SK-N-SH treated with all-trans-retinoic acid at 6 μM for 48 hours (cell line): ENCODE data around the gene NFASC.

Experiments used
- ATAC-seq: fragments of 200-7000 bp; cut with Tn5 transposase; 3 replicates; pipeline ENCODE4 v1.9.1; 2020; ENCODE audit warnings: mild to moderate bottlenecking, moderate library complexity
- CREB5 ChIP-seq: fragments of 250-450 bp; sonication (Bioruptor Pico); IDR thresholded peaks from 2 replicates; pipeline ENCODE4 v1.5.1; 2020; ENCODE audit warnings: low read depth, mild to moderate bottlenecking, moderate library complexity
- CSDC2 ChIP-seq: fragments of 250-450 bp; sonication (Bioruptor Pico); IDR thresholded peaks from 2 replicates; pipeline ENCODE4 v1.5.0; 2020; ENCODE audit warnings: mild to moderate bottlenecking, moderate library complexity
- ESRRG ChIP-seq: fragments of 250-450 bp; sonication (Bioruptor Pico); IDR thresholded peaks from 2 replicates; pipeline ENCODE4 v1.6.1; 2021; ENCODE audit warnings: mild to moderate bottlenecking
- GLIS3 ChIP-seq: fragments of 250-450 bp; sonication (Bioruptor Pico); IDR thresholded peaks from 2 replicates; pipeline ENCODE4 v1.5.0; 2020; ENCODE audit warnings: mild to moderate bottlenecking, moderate library complexity
- ISL1 ChIP-seq: fragments of 250-450 bp; sonication (Bioruptor Pico); IDR thresholded peaks from 2 replicates; pipeline ENCODE4 v2.1.2; 2022; ENCODE audit warnings: mild to moderate bottlenecking, moderate library complexity
- PPARA ChIP-seq: fragments of 250-450 bp; sonication (Bioruptor Pico); IDR thresholded peaks from 2 replicates; pipeline ENCODE4 v1.5.0; 2020; ENCODE audit warnings: mild to moderate bottlenecking, borderline replicate concordance
- RARB ChIP-seq: fragments of 250-450 bp; sonication (Bioruptor Pico); IDR thresholded peaks from 2 replicates; pipeline ENCODE4 v1.8.0; 2021; ENCODE audit warnings: mild to moderate bottlenecking, moderate library complexity
- SNAI2 ChIP-seq: fragments of 250-450 bp; sonication (Bioruptor Pico); IDR thresholded peaks from 2 replicates; pipeline ENCODE4 v1.5.0; 2020; ENCODE audit warnings: mild to moderate bottlenecking, moderate library complexity
- TCF4 ChIP-seq: fragments of 250-450 bp; sonication (Bioruptor Pico); IDR thresholded peaks from 2 replicates; pipeline ENCODE4 v1.8.0; 2021; ENCODE audit warnings: mild to moderate bottlenecking, moderate library complexity, borderline replicate concordance
- TOX ChIP-seq: fragments of 250-450 bp; sonication (Bioruptor Pico); IDR thresholded peaks from 2 replicates; pipeline ENCODE4 v1.8.0; 2021; ENCODE audit warnings: mild to moderate bottlenecking, moderate library complexity, borderline replicate concordance
- TSHZ2 ChIP-seq: fragments of 250-450 bp; sonication (Bioruptor Pico); IDR thresholded peaks from 2 replicates; pipeline ENCODE4 v1.5.0; 2020; ENCODE audit warnings: mild to moderate bottlenecking, moderate library complexity
- ZC3H10 ChIP-seq: fragments of 250-450 bp; sonication (Bioruptor Pico); IDR thresholded peaks from 2 replicates; pipeline ENCODE4 v1.5.1; 2021; ENCODE audit warnings: mild to moderate bottlenecking, moderate library complexity
- ZFP3 ChIP-seq: fragments of 250-450 bp; sonication (Bioruptor Pico); IDR thresholded peaks from 2 replicates; pipeline ENCODE4 v1.5.0; 2020; ENCODE audit warnings: mild to moderate bottlenecking, moderate library complexity
- ZFP30 ChIP-seq: fragments of 450-650 bp; formaldehyde crosslinking; IDR thresholded peaks from 2 replicates; pipeline ENCODE4 v1.5.0; 2022; ENCODE audit warnings: mild to moderate bottlenecking, moderate library complexity
- ZNF565 ChIP-seq: fragments of 450-650 bp; formaldehyde crosslinking; conservative IDR thresholded peaks from 2 replicates; pipeline ENCODE4 v1.5.0; 2020; ENCODE audit warnings: low read depth, mild to moderate bottlenecking, moderate library complexity
- ZNF8 ChIP-seq: fragments of 450-650 bp; formaldehyde crosslinking; IDR thresholded peaks from 2 replicates; pipeline ENCODE4 v1.5.0; 2020; ENCODE audit warnings: mild to moderate bottlenecking, moderate library complexity
- TF ChIP-seq, protein P1 (sequence below): fragments of 250-450 bp; sonication (Bioruptor Pico); IDR thresholded peaks from 2 replicates; pipeline ENCODE4 v1.5.1; 2021; ENCODE audit warnings: mild to moderate bottlenecking, moderate library complexity
- TF ChIP-seq, protein P2 (sequence below): fragments of 250-450 bp; sonication (Bioruptor Pico); IDR thresholded peaks from 2 replicates; pipeline ENCODE4 v1.8.0; 2020; ENCODE audit warnings: mild to moderate bottlenecking, moderate library complexity, borderline replicate concordance
- TF ChIP-seq, protein P3 (sequence below): fragments of 250-450 bp; sonication (Bioruptor Pico); IDR thresholded peaks from 2 replicates; pipeline ENCODE4 v1.8.0; 2021; ENCODE audit warnings: low read depth, mild to moderate bottlenecking, moderate library complexity, borderline replicate concordance

Gene NFASC

DNA sequence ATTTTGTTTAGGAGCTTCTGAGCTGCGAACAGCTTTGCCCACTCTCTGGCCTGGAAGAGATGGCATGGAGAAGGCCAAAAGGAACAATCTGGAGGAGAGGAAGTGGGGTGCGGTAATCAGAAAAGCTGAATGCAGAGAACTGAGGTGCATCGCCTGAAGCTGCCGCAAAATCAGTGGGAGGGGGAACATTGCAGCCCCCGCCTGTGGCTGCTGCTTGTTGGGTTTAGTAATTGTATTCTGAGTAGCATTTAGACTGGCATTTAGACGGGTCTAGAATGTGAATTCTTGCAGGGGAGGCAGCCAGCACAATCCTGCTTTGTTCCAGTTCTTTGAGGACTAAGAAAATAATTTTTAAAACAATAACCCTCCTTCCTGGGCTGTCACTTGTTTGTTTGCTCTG, 25.4 kb downstream of the NFASC start:
- ATAC-seq = no peak
- TF ChIP-seq TCF4 (CRISPR knock-in tag) (no peak), ZNF8 (no peak), PPARA (CRISPR knock-in tag) (no peak), ZNF565 (CRISPR knock-in tag) (no peak), CSDC2 (CRISPR knock-in tag) (no peak), ZFP30 (CRISPR knock-in tag) (no peak), TOX (CRISPR knock-in tag) (no peak), ZC3H10 (CRISPR knock-in tag) (no peak), RARB (no peak)
- TF ChIP-seq, protein P1, sequence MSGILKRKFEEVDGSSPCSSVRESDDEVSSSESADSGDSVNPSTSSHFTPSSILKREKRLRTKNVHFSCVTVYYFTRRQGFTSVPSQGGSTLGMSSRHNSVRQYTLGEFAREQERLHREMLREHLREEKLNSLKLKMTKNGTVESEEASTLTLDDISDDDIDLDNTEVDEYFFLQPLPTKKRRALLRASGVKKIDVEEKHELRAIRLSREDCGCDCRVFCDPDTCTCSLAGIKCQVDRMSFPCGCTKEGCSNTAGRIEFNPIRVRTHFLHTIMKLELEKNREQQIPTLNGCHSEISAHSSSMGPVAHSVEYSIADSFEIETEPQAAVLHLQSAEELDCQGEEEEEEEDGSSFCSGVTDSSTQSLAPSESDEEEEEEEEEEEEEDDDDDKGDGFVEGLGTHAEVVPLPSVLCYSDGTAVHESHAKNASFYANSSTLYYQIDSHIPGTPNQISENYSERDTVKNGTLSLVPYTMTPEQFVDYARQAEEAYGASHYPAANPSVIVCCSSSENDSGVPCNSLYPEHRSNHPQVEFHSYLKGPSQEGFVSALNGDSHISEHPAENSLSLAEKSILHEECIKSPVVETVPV (CRISPR knock-in tag) = no peak
- TF ChIP-seq, protein P2, sequence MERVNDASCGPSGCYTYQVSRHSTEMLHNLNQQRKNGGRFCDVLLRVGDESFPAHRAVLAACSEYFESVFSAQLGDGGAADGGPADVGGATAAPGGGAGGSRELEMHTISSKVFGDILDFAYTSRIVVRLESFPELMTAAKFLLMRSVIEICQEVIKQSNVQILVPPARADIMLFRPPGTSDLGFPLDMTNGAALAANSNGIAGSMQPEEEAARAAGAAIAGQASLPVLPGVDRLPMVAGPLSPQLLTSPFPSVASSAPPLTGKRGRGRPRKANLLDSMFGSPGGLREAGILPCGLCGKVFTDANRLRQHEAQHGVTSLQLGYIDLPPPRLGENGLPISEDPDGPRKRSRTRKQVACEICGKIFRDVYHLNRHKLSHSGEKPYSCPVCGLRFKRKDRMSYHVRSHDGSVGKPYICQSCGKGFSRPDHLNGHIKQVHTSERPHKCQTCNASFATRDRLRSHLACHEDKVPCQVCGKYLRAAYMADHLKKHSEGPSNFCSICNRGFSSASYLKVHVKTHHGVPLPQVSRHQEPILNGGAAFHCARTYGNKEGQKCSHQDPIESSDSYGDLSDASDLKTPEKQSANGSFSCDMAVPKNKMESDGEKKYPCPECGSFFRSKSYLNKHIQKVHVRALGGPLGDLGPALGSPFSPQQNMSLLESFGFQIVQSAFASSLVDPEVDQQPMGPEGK = no peak
- TF ChIP-seq, protein P3, sequence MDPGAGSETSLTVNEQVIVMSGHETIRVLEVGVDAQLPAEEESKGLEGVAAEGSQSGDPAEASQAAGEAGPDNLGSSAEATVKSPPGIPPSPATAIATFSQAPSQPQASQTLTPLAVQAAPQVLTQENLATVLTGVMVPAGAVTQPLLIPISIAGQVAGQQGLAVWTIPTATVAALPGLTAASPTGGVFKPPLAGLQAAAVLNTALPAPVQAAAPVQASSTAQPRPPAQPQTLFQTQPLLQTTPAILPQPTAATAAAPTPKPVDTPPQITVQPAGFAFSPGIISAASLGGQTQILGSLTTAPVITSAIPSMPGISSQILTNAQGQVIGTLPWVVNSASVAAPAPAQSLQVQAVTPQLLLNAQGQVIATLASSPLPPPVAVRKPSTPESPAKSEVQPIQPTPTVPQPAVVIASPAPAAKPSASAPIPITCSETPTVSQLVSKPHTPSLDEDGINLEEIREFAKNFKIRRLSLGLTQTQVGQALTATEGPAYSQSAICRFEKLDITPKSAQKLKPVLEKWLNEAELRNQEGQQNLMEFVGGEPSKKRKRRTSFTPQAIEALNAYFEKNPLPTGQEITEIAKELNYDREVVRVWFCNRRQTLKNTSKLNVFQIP (CRISPR knock-in tag) = no peak

GRCh38 chr1:204896787-204897469, 26.3 kb downstream of the NFASC start:
- no peak for ATAC-seq
- TF ChIP-seq TSHZ2 (CRISPR knock-in tag) = no peak
- TF ChIP-seq ISL1 = no peak
- TF ChIP-seq, protein P1 (CRISPR knock-in tag) = no peak
- TF ChIP-seq GLIS3 = no peak
- TF ChIP-seq ZFP3 (CRISPR knock-in tag) = no peak
- TF ChIP-seq, protein P3 (CRISPR knock-in tag) = no peak
- TF ChIP-seq ESRRG (CRISPR knock-in tag) = no peak
- no peak for TF ChIP-seq ZNF565 (CRISPR knock-in tag)
- no peak for TF ChIP-seq SNAI2 (CRISPR knock-in tag)
- TF ChIP-seq CREB5 (CRISPR knock-in tag) = no peak
- no peak for TF ChIP-seq ZNF8
- TF ChIP-seq, all 23 proteins: peak for 0
